ENCODE data around the gene PEAK1. TPM values are rescaled to one million over a fixed set of nuclear protein-coding genes. Genes with fewer than 3 reads are reported as not detected.

PEAK1 gene
- total and polyA plus RNA-seq, 9 of the 15 experiments (the other 6 are each of a cell fraction or from before 2014, with no cell fraction given): 0.99 to 22.4 (median 10.8) TPM

DNA sequence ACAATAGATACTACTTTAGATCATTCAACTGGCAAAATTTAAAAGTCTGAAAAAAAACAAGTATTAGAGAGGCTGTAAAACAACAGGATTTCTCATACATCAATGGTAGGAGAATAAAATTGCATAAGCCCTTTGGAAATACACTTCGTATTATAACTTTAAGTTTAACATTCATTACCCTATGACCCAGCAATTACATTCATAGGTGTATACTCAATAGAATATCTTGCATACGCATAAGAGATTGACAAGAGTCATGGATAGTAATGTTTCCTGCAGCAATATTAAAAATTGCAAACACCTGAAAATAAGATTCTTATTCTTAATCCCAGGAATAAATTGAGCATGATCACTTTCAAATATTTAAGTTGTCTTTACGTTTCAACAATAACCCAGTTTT, 63.6 kb downstream of the PEAK1 start (continued):
- TF ChIP-seq, protein P1, sequence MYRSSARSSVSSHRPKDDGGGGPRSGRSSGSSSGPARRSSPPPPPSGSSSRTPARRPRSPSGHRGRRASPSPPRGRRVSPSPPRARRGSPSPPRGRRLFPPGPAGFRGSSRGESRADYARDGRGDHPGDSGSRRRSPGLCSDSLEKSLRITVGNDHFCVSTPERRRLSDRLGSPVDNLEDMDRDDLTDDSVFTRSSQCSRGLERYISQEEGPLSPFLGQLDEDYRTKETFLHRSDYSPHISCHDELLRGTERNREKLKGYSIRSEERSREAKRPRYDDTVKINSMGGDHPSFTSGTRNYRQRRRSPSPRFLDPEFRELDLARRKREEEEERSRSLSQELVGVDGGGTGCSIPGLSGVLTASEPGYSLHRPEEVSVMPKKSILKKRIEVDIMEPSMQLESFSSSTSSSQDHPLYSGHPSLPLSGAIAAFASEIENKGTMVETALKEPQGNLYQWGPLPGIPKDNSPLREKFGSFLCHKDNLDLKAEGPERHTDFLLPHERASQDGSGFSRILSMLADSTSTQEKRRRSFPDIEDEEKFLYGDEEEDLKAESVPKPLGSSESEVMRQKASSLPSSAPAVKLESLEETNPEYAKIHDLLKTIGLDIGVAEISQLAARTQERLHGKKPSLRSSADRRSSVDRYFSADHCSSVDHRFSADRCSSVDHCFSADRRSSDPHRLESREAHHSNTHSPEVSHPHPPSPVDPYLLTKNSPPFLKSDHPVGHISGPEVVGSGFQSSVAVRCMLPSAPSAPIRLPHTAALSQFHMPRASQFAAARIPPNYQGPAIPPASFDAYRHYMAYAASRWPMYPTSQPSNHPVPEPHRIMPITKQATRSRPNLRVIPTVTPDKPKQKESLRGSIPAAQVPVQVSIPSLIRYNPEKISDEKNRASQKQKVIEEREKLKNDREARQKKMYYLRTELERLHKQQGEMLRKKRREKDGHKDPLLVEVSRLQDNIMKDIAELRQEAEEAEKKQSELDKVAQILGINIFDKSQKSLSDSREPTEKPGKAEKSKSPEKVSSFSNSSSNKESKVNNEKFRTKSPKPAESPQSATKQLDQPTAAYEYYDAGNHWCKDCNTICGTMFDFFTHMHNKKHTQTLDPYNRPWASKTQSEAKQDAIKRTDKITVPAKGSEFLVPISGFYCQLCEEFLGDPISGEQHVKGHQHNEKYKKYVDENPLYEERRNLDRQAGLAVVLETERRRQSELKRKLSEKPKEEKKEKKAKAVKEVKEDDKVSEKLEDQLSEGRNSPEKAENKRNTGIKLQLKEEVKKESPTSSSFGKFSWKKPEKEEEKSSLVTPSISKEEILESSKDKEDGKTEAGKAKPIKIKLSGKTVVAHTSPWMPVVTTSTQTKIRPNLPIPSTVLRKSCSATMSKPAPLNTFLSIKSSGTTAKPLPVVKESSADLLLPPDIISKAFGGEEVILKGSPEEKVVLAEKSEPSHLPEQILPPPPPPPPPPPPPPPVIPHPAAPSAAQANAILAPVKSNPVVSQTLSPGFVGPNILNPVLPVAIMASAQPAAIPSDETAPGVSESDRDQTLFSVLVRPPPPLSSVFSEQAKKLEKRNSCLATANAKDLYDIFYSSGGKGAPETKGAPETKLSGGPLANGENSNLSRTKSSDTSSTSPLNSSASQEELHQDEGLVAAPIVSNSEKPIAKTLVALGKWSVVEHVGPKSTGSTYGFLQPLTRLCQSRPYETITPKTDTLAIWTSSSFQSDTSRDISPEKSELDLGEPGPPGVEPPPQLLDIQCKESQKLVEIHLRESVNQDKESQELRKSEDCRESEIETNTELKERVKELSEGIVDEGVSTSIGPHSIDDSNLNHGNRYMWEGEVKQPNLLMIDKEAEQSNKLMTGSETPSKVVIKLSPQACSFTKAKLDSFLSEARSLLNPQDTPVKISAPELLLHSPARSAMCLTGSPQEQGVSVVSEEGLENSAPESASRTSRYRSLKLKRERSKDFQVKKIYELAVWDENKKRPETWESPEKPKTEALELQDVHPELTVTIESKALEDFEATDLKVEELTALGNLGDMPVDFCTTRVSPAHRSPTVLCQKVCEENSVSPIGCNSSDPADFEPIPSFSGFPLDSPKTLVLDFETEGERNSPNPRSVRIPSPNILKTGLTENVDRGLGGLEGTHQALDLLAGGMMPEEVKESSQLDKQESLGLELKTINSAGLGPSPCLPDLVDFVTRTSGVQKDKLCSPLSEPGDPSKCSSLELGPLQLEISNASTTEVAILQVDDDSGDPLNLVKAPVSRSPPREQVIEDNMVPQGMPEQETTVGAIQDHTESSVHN (IDR thresholded peaks at IDR 0.05; ENCODE audit: borderline replicate concordance in 1 of 2, low read depth in 1 of 2): no peak
- TF ChIP-seq KDM4B (IDR thresholded peaks at IDR 0.05; ENCODE audit: borderline replicate concordance in 2 of 2, low read depth in 1 of 2) (no peak), SMARCA4 (IDR thresholded peaks at IDR 0.05) (no peak), TAF1 (IDR thresholded peaks at IDR 0.05; ENCODE audit: control insufficient read depth, extremely low read depth, insufficient read depth, low read length, severe bottlenecking) (no peak), ZFP1 (CRISPR knock-in tag; IDR thresholded peaks at IDR 0.05) (no peak), MEIS2 (IDR thresholded peaks at IDR 0.05; ENCODE audit: partially characterized antibody) (no peak), PHB (CRISPR knock-in tag; IDR thresholded peaks at IDR 0.05) (no peak)
- TF ChIP-seq, protein P2, sequence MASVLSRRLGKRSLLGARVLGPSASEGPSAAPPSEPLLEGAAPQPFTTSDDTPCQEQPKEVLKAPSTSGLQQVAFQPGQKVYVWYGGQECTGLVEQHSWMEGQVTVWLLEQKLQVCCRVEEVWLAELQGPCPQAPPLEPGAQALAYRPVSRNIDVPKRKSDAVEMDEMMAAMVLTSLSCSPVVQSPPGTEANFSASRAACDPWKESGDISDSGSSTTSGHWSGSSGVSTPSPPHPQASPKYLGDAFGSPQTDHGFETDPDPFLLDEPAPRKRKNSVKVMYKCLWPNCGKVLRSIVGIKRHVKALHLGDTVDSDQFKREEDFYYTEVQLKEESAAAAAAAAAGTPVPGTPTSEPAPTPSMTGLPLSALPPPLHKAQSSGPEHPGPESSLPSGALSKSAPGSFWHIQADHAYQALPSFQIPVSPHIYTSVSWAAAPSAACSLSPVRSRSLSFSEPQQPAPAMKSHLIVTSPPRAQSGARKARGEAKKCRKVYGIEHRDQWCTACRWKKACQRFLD (CRISPR knock-in tag; IDR thresholded peaks at IDR 0.05): no peak
- TF ChIP-seq, protein P3, sequence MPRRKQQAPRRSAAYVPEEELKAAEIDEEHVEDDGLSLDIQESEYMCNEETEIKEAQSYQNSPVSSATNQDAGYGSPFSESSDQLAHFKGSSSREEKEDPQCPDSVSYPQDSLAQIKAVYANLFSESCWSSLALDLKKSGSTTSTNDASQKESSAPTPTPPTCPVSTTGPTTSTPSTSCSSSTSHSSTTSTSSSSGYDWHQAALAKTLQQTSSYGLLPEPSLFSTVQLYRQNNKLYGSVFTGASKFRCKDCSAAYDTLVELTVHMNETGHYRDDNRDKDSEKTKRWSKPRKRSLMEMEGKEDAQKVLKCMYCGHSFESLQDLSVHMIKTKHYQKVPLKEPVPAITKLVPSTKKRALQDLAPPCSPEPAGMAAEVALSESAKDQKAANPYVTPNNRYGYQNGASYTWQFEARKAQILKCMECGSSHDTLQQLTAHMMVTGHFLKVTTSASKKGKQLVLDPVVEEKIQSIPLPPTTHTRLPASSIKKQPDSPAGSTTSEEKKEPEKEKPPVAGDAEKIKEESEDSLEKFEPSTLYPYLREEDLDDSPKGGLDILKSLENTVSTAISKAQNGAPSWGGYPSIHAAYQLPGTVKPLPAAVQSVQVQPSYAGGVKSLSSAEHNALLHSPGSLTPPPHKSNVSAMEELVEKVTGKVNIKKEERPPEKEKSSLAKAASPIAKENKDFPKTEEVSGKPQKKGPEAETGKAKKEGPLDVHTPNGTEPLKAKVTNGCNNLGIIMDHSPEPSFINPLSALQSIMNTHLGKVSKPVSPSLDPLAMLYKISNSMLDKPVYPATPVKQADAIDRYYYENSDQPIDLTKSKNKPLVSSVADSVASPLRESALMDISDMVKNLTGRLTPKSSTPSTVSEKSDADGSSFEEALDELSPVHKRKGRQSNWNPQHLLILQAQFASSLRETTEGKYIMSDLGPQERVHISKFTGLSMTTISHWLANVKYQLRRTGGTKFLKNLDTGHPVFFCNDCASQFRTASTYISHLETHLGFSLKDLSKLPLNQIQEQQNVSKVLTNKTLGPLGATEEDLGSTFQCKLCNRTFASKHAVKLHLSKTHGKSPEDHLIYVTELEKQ (CRISPR knock-in tag; IDR thresholded peaks at IDR 0.05): no peak

Data from K562 (cell line).